Tibial artery (tissue), 4 donors: ENCODE measurements around the gene PTPRU.

Experiments used
- DNase-seq, 2 donors: peaks; one replicate each; pipeline ENCODE4 v3.0.0-alpha.2; 2019
- H3K27ac ChIP-seq, 2 donors: fragments of 200-600 bp; sonication (generic) in 1 of 2; 1 replicate in 1 of 2; 2 replicates in 1 of 2; pipeline ENCODE4 v1.5.1; 2018 to 2019; ENCODE audit warnings: mild to moderate bottlenecking in 1 of 2
- H3K27me3 ChIP-seq, 2 donors: fragments of 200-600 bp; sonication (generic) in 1 of 2; one replicate each; pipeline versions ENCODE4 v1.5.1 to v1.6.0; 2016 to 2019
- H3K36me3 ChIP-seq, 3 donors: fragments of 200-600 bp; sonication (generic) in 2 of 3; one replicate each; pipeline ENCODE4 v1.5.1; 2016 to 2019; ENCODE audit warnings: mild to moderate bottlenecking in 2 of 3
- H3K4me1 ChIP-seq, 4 donors: fragments of 200-600 bp; sonication (generic) in 2 of 4; 1 replicate in 3 of 4; 2 replicates in 1 of 4; pipeline ENCODE4 v1.5.1; 2016 to 2019
- H3K4me3 ChIP-seq, 2 donors: fragments of 200-600 bp; sonication (generic) in 1 of 2; 1 replicate in 1 of 2; 2 replicates in 1 of 2; pipeline ENCODE4 v1.5.1; 2018 to 2019; ENCODE audit warnings: mild to moderate bottlenecking in 2 of 2
- H3K9me3 ChIP-seq, 3 donors: fragments of 200-600 bp; sonication (generic) in 1 of 3; one replicate each; pipeline ENCODE4 v1.5.1; 2016 to 2019
- CTCF ChIP-seq, 2 experiments: fragments of 200-600 bp in 1 of 2; fragments of 450-650 bp in 1 of 2; IDR thresholded peaks; one replicate each; pipeline ENCODE4 v1.5.1; 2017 to 2019; ENCODE audit warnings: antibody characterized with exemption in 2 of 2, mild to moderate bottlenecking in 1 of 2, moderate library complexity in 1 of 2
- intact Hi-C: fragments of 100-400 bp; cut with DNase I; formaldehyde crosslinking; loops from one replicate; pipeline ENCODE4 v1.15.0; 2023; ENCODE audit warnings: low total_unique reads

The PTPRU gene

GRCh38 chr1:29317063-29317915, 81.0 kb downstream of the PTPRU start:
- H3K4me1 ChIP-seq: no peaks in the 10 kb centered on the region
- no peaks in the 10 kb centered on the region for H3K27me3 ChIP-seq
- H3K27ac ChIP-seq: no peak overlapping the region
- peaks cover 23 to 98% (median 91%) of the 10 kb centered on the region in 3 donors for H3K36me3 ChIP-seq
- H3K4me3 ChIP-seq: no peak overlapping the region
- intact Hi-C loops: no loop called here
- no peak for TF ChIP-seq CTCF (IDR thresholded peaks at IDR 0.05)
- DNase-seq: no peak
- H3K9me3 ChIP-seq: no peaks in the 10 kb centered on the region

DNA sequence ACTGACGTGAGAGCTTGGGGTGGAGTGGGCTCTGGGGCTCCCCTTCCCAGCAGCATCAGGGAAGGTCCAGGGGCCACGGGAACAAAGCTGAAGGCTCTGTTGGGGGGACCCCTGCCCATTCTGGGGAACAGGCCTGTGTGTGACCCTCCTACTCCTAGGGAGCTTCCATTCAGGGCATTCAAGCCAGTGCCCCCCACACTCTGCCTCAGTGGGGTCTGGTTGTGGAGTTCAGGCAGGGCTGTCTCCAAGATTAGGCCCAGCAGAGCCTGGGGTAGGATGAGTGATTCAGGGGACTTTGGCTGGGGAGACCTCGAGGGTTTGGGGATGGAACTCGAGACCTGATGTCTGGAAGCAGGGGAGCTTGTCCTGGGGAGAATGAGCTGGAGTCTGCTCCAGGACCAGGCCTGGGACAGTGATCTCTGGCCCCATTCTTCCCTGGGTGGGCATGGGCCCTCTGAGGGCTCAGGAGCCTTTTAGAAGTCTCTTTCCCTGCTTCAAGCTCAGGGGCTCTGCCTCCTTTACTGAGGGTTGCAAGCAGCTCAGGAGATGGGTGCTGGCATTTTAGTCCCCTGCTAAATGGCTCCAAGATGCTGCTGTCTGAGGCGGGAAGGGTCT, 81.7 kb downstream of the PTPRU start:
- H3K27ac ChIP-seq: no peak overlapping the region
- intact Hi-C loops: no loop called here
- TF ChIP-seq CTCF (IDR thresholded peaks at IDR 0.05): no peak
- H3K27me3 ChIP-seq: no peaks in the 10 kb centered on the region
- no peaks in the 10 kb centered on the region for H3K9me3 ChIP-seq
- DNase-seq: no peak
- no peaks in the 10 kb centered on the region for H3K4me1 ChIP-seq
- H3K4me3 ChIP-seq: no peak overlapping the region
- peaks cover 23 to 98% (median 84%) of the 10 kb centered on the region in 3 donors for H3K36me3 ChIP-seq

DNA sequence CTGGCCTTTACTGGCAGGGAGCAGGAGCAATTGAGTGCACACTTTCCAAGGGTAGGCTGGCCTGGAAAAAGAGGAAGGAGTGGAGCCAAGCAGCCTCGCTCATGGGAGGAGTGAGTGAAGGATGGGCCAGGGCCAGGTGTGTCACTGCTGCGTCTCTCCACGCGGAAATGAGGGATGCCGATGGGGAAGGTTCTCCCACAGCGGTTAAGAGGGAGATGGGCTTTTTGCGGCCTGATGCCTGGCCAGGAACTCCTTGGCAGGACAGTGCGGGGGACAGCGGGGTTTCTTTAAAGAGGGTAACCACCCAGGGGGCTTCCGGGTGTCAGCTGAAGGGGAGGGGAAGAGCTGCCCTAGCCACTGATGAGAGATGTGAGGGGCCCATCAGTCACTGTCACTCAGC, 82.4 kb downstream of the PTPRU start:
- TF ChIP-seq CTCF (IDR thresholded peaks at IDR 0.05): no peak
- Histone ChIP-seq H3K27me3 (no peaks in the 10 kb centered on the region), H3K27ac (no peak overlapping the region), H3K9me3 (no peaks in the 10 kb centered on the region), H3K36me3 (peaks cover 19 to 100% (median 80%) of the 10 kb centered on the region in 3 donors), H3K4me1 (no peaks in the 10 kb centered on the region), H3K4me3 (no peak overlapping the region)
- intact Hi-C loops: no loop called here
- no peak for DNase-seq

DNA sequence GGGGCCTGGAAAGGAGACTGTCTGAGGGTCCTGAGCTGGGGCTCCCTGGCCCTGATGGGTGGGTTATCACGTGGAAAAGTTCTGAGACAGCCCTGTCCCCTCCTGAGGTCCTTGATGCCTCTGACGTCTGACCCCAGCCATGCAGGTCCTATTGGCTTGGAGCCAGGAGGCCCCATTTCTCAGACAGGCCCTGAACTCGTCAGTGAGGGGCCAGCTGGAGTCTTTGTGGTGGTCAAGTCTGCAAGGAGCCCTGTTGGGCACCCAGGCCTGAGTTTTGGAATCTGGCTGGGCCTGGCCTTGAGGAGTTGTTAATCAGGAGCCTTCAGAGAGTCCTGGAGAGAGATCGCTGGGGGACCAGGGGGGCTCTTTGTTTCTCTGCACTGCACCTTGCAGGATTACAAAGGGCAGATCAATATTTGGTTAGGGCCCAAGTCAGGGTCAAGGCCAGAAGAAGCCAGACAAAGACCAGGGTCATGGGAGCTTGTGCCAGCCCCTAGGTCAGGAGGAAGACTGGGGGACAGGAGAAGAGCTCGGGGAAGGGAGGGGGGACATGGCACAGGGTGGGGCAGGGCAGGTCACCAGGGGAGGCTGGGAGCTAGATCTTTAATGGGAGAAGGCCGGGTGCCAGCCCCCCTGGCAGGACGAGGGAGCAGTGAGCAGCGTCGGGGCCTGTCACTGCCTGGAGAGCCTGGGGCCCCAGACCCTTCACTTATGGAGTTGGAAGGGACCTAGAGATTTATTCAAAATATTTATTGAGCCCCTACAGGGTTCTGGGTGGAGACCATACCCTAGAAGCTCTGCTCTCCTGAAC, 83.2 kb downstream of the PTPRU start:
- Histone ChIP-seq H3K27ac (no peak overlapping the region), H3K4me1 (no peaks in the 10 kb centered on the region), H3K27me3 (no peaks in the 10 kb centered on the region), H3K9me3 (no peaks in the 10 kb centered on the region), H3K36me3 (peaks cover 19 to 95% (median 73%) of the 10 kb centered on the region in 3 donors), H3K4me3 (no peak overlapping the region)
- no peak for TF ChIP-seq CTCF (IDR thresholded peaks at IDR 0.05)
- no peak for DNase-seq
- intact Hi-C loops: no loop called here

GRCh38 chr1:29320156-29320940, 84.0 kb downstream of the PTPRU start:
- Histone ChIP-seq H3K9me3 (no peaks in the 10 kb centered on the region), H3K36me3 (peaks cover 19 to 95% (median 70%) of the 10 kb centered on the region in 3 donors), H3K4me1 (no peaks in the 10 kb centered on the region), H3K27ac (no peak overlapping the region), H3K27me3 (no peaks in the 10 kb centered on the region), H3K4me3 (no peak overlapping the region)
- TF ChIP-seq CTCF (IDR thresholded peaks at IDR 0.05): no peak
- DNase-seq: no peak
- intact Hi-C loops: no loop called here
